GM12865 (cell line): ENCODE results near the gene AMPD1.

Experiments
- DNase-seq: peaks from one replicate; pipeline ENCODE4 v3.0.0; 2010; ENCODE audit warnings: low read depth
- H3K4me3 ChIP-seq: 2 replicates; pipeline ENCODE4 v1.5.1; 2011; ENCODE audit warnings: mild to moderate bottlenecking, low read depth, low read length, control low read depth
- TF ChIP-seq, protein P1 (sequence below): IDR thresholded peaks from 2 replicates; pipeline ENCODE4 v1.5.1; 2011; ENCODE audit warnings: low read length, control low read depth, low read depth, inconsistent platforms; ENCODE audit not compliant: insufficient read depth; ENCODE audit errors: missing control alignments

The AMPD1 gene

DNA sequence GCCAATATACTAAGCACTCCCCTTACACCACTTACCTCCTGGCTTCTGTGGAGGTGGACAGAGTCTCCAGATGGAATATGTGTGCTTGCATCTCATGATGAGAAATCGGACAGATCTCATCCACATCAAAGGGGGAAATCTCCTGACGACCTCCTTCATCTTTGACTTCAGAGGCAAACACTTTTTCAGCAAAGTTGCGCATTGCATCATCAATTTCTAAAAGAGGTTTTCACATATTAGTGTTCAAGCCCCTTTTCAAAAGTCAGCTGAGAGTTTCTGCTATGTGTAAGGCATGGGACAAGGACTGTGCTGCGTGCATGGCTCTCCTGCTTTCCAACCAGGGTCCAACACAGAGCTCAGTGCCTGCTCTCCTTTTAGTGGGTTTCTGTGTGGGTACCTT, 6.8 kb downstream of the AMPD1 start:
- TF ChIP-seq, protein P1, sequence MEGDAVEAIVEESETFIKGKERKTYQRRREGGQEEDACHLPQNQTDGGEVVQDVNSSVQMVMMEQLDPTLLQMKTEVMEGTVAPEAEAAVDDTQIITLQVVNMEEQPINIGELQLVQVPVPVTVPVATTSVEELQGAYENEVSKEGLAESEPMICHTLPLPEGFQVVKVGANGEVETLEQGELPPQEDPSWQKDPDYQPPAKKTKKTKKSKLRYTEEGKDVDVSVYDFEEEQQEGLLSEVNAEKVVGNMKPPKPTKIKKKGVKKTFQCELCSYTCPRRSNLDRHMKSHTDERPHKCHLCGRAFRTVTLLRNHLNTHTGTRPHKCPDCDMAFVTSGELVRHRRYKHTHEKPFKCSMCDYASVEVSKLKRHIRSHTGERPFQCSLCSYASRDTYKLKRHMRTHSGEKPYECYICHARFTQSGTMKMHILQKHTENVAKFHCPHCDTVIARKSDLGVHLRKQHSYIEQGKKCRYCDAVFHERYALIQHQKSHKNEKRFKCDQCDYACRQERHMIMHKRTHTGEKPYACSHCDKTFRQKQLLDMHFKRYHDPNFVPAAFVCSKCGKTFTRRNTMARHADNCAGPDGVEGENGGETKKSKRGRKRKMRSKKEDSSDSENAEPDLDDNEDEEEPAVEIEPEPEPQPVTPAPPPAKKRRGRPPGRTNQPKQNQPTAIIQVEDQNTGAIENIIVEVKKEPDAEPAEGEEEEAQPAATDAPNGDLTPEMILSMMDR, result no peak
- H3K4me3 ChIP-seq, result no peak overlapping the region
- DNase-seq, result no peak

DNA sequence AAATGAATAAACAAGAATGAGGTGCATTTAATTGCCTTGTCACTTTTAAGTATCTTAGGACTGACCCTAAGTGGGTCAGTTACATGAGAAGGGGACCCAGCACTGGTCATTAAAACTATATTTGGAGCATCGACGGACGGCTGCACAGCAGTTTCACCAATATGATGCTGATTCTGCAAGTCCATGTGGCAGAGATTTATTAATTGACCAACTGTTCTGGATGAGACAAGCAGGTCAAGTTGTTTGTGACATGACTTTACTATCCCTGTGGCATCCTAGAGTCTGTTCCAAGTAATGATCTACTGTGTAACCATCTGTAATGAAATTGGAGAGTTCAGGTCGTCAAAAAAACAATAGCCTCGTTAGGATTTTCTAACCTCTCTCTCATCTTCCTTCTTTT, 9.5 kb downstream of the AMPD1 start:
- TF ChIP-seq, protein P1, result no peak
- no peak overlapping the region for H3K4me3 ChIP-seq
- DNase-seq, result no peak

DNA sequence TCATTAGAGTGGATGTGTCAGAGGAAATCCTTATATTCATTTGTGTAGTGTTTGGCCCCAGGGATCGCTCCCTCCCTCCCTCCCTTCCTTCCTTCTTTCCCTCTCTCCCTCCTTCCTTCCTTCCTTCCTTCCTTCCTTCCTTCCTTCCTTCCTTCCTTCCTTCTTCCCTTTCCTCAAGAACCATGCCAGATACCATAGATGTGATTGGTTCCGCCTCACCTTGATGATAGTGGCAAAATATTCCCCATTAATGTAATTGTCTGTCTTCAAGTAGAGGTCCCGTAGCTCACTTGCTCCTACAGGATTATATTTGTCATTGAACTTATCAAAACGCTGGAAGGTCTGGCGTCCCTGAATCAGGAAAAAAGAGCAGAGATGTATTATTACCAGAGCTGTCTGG, 17.7 kb downstream of the AMPD1 start:
- no peak overlapping the region for H3K4me3 ChIP-seq
- DNase-seq, result no peak
- TF ChIP-seq, protein P1, result no peak

DNA sequence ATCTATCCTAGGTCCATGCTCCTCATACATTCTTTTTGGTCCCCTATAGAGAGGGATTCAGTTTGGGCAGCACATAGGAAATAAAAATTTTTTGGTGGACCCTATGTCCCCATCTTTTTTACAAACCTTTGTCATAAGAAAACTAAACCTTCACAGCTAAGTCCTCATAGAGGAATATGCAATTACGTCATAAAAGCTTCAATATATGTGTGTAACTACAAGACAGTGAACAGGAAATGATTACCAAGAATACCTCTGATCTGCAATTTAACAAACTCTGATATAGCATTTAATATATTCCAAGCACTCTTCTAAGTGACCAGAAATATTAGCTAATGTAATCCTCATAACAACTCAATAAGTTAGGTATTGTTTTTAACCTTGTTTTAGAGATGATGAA, 19.2 kb downstream of the AMPD1 start:
- TF ChIP-seq, protein P1, result no peak
- no peak for DNase-seq
- H3K4me3 ChIP-seq, result no peak overlapping the region

DNA sequence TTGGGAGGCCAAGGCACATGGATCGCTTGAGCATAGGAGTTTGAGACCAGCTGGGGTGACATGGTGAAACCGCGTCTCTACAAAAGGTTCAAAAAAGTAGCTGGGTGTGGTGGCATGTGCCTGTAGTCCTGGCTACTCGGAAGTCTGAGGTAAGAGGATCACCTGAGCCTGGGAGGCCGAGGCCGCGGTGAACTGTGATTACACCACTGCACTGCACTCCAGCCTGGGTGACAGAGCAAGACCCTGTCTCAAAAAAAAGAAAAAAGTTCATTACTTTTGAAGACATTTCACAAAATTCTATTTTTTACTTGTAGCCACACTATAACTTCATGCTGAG, 23.4 kb downstream of the AMPD1 start:
- H3K4me3 ChIP-seq, result no peak overlapping the region
- TF ChIP-seq, protein P1, result no peak
- no peak for DNase-seq

DNA sequence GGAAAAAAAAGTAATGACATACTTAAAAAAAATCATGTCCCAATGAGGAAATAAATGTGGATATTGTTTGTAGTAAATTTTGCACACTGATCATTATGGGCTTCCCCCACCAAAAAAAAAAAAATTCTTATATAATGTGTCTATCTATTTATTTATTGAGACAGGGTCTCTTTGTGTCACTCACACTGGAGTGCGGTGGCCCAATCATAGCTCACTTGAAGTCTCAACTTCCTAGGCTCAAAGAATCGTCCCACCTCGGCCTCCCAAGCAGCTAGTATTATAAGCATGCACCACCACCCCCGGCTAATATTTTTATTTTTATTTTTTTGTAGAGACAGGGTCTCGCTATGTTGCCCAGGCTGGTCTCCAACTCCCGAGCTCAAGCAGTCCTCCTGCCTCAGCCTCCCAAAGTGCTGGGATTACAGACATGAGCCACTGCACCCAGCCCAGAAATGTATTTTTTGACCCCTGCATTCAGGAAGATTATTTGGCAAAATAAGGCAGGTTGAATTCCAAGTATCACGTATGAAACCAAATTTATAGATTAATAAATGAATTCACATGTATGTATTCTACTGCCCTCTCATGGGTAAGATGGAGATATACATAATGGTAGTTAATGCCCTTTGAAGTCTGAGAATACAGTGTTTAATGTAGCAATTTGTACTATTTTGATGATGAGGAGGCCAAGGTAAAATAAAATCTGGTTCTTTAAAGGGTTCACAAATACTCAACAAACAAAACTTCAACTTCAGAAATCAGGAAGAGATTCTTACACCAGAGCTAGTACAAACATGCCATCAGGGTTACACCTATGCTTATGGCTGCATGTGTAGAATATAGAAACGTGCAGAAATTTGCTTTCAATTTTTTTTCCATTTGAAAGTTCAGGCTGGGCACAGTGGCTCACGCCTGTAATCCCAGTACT, 24.1 kb downstream of the AMPD1 start:
- DNase-seq, result no peak
- no peak overlapping the region for H3K4me3 ChIP-seq

More for the DNA sequence above, 24.1 kb downstream of the AMPD1 start:
- TF ChIP-seq, protein P1, result no peak
